CD14-positive monocyte (primary cell): Measurements from ENCODE around the gene SDCBP2. TPM values are rescaled to one million over a fixed set of nuclear protein-coding genes. Genes with fewer than 3 reads are reported as not detected.
A peak's percentile ranks its signal among the peaks of the same experiment; 100 is the strongest.

Experiments used
- DNase-seq, 3 donors: peaks; one replicate each; pipeline ENCODE4 v3.0.0-alpha.2; 2011 to 2022
- H2AFZ ChIP-seq: 2 replicates; pipeline ENCODE4 v1.6.0; 2012; ENCODE audit warnings: mild to moderate bottlenecking, low read depth, low read length, inconsistent platforms; ENCODE audit not compliant: insufficient read depth, poor library complexity, severe bottlenecking
- H3K27ac ChIP-seq, 2 donors: 1 replicate in 1 of 2; 2 replicates in 1 of 2; pipeline ENCODE4 v1.5.1; 2012 to 2013; ENCODE audit warnings: low read length in 2 of 2, control low read depth in 1 of 2, inconsistent platforms in 1 of 2, low read depth in 1 of 2, mild to moderate bottlenecking in 1 of 2
- H3K27me3 ChIP-seq, 2 donors: one replicate each; pipeline versions ENCODE4 v1.6.0 to v1.6.1; 2011 to 2013; ENCODE audit warnings: low read length in 2 of 2; ENCODE audit not compliant: control insufficient read depth in 2 of 2, insufficient read depth in 2 of 2
- H3K36me3 ChIP-seq, 2 donors: replicated peaks in 1 of 2; 1 replicate in 1 of 2; 2 replicates in 1 of 2; pipeline versions ENCODE4 v1.5.1 to v1.6.1; 2012 to 2013; ENCODE audit warnings: low read length in 2 of 2, control low read depth in 1 of 2, inconsistent platforms in 1 of 2, mild to moderate bottlenecking in 1 of 2; ENCODE audit not compliant: insufficient read depth in 2 of 2, control insufficient read depth in 1 of 2
- H3K4me1 ChIP-seq, 2 donors: 1 replicate in 1 of 2; 2 replicates in 1 of 2; pipeline versions ENCODE4 v1.5.1 to v1.6.1; 2012 to 2013; ENCODE audit warnings: low read length in 2 of 2, control low read depth in 1 of 2, inconsistent platforms in 1 of 2, mild to moderate bottlenecking in 1 of 2, moderate library complexity in 1 of 2; ENCODE audit not compliant: insufficient read depth in 2 of 2, control insufficient read depth in 1 of 2
- H3K4me2 ChIP-seq: replicated peaks from 2 replicates; pipeline ENCODE3; 2012; ENCODE audit warnings: low read length, moderate library complexity, mild to moderate bottlenecking; ENCODE audit not compliant: poor library complexity, severe bottlenecking; ENCODE audit errors: extremely low read depth
- H3K4me3 ChIP-seq, 3 experiments: fragments of 200-600 bp in 1 of 3; sonication (generic) in 1 of 3; replicated peaks in 1 of 3; 1 replicate in 2 of 3; 2 replicates in 1 of 3; pipeline ENCODE4 v1.5.1; 2011 to 2013; ENCODE audit warnings: low read length in 3 of 3, mild to moderate bottlenecking in 3 of 3, control low read depth in 2 of 3, low read depth in 2 of 3, inconsistent platforms in 1 of 3, moderate library complexity in 1 of 3
- H3K79me2 ChIP-seq: 2 replicates; pipeline ENCODE4 v1.6.0; 2012; ENCODE audit warnings: mild to moderate bottlenecking, control low read depth, inconsistent platforms, low read length, moderate library complexity; ENCODE audit not compliant: insufficient read depth
- H3K9ac ChIP-seq: 2 replicates; pipeline ENCODE4 v1.6.0; 2017; ENCODE audit warnings: low read length, mild to moderate bottlenecking; ENCODE audit not compliant: insufficient read depth, poor library complexity, severe bottlenecking
- H3K9me3 ChIP-seq, 2 donors: replicated peaks in 1 of 2; 1 replicate in 1 of 2; 2 replicates in 1 of 2; pipeline versions ENCODE4 v1.5.1 to v1.6.1; 2012 to 2013; ENCODE audit warnings: low read length in 2 of 2, control low read depth in 1 of 2; ENCODE audit not compliant: control insufficient read depth in 1 of 2, insufficient read depth in 1 of 2
- H4K20me1 ChIP-seq: 2 replicates; pipeline ENCODE4 v1.6.0; 2012; ENCODE audit warnings: mild to moderate bottlenecking, low read length, control low read depth, moderate library complexity; ENCODE audit not compliant: insufficient read depth
- H3K27ac Mint-ChIP-seq, 7 donors: one replicate each; pipeline ENCODE4 v1.8.0; 2020; ENCODE audit warnings: mild to moderate bottlenecking in 7 of 7, mixed read lengths in 7 of 7, moderate library complexity in 6 of 7, inconsistent platforms in 2 of 7
- H3K27me3 Mint-ChIP-seq, 3 donors: one replicate each; pipeline ENCODE4 v1.8.0; 2021 to 2022; ENCODE audit warnings: low read depth in 3 of 3, mild to moderate bottlenecking in 3 of 3, mixed read lengths in 3 of 3, moderate library complexity in 3 of 3, inconsistent platforms in 1 of 3
- H3K36me3 Mint-ChIP-seq, 2 donors: one replicate each; pipeline ENCODE4 v1.8.0; 2020; ENCODE audit warnings: mixed read lengths in 2 of 2, inconsistent platforms in 1 of 2, mild to moderate bottlenecking in 1 of 2
- H3K4me1 Mint-ChIP-seq: one replicate; pipeline ENCODE4 v1.8.0; 2020; ENCODE audit warnings: mild to moderate bottlenecking, mixed read lengths
- H3K4me3 Mint-ChIP-seq, 2 donors: one replicate each; pipeline ENCODE4 v1.8.0; 2020; ENCODE audit warnings: mild to moderate bottlenecking in 2 of 2, mixed read lengths in 2 of 2, moderate library complexity in 1 of 2
- H3K9me3 Mint-ChIP-seq, 7 donors: one replicate each; pipeline ENCODE4 v1.8.0; 2020 to 2022; ENCODE audit warnings: mixed read lengths in 7 of 7, mild to moderate bottlenecking in 6 of 7, moderate library complexity in 6 of 7, inconsistent platforms in 2 of 7
- CTCF ChIP-seq: fragments of 200-600 bp; IDR thresholded peaks from one replicate; pipeline ENCODE4 v1.8.0; 2022; ENCODE audit warnings: antibody characterized with exemption, mild to moderate bottlenecking
- WGBS: methylation state at CpG from one replicate; pipeline ENCODE4 v1.1.5; 2013; ENCODE audit warnings: missing lambda C conversion rate; ENCODE audit not compliant: insufficient coverage; 5-methylcytosine and 5-hydroxymethylcytosine counted together
- intact Hi-C, 2 donors: fragments of 100-400 bp; cut with micrococcal nuclease; formaldehyde crosslinking; loops; one replicate each; pipeline versions ENCODE4 v1.15.0 to v1.15.1; 2023
- polyA plus RNA-seq, 3 donors: library from polyadenylated mRNA; depleted of rRNA in 1 of 3; unstranded in 2 of 3; stranded (reverse) in 1 of 3; fragments of 300-500 nt in 2 of 3; fragments of >200 nt in 1 of 3; fragmentation: Illumina TruSeq in 2 of 3; gene quantifications; 1 replicate in 2 of 3; 2 replicates in 1 of 3; pipeline ENCODE4 v1.2.3, GENCODE V29; 2012 to 2021

SDCBP2 gene
- polyA plus RNA-seq, 3 donors = 0.69 to 1.0 (median 0.71) TPM

- Mint-ChIP-seq H3K36me3 (peaks cover 8 to 10% of the 10 kb centered on the region in 2 donors), H3K4me1 (peaks cover 35% of the 10 kb centered on the region)
- TF ChIP-seq CTCF = no peak
Measured at GRCh38 chr20:1325173-1326030, 3.5 kb downstream of the SDCBP2 start.

GRCh38 chr20:1324598-1325172 lies 4.3 kb downstream of the SDCBP2 start:
- H3K4me3 Mint-ChIP-seq = no peak overlapping the region
- peak; percentile 58 to 84 (median 83) for DNase-seq
- H3K4me2 ChIP-seq = peak overlapping the region; percentile 81
- peak overlapping the region in 2 of 3 experiments; percentile 75 to 85 for H3K4me3 ChIP-seq
- H3K9me3 Mint-ChIP-seq = no peaks in the 10 kb centered on the region
- no peaks in the 10 kb centered on the region for H3K36me3 ChIP-seq
- H2AFZ ChIP-seq = no peak overlapping the region
- H3K79me2 ChIP-seq = peaks cover 33% of the 10 kb centered on the region
- H3K36me3 Mint-ChIP-seq = peaks cover 3 to 4% of the 10 kb centered on the region in 2 donors
- H3K9ac ChIP-seq = peak overlapping the region; percentile 98
- intact Hi-C loops = loop anchor here (2.0 to 5.0 kb wide), 2 partner anchors 53 to 112 kb away; no protein-coding TSS in a partner anchor
- TF ChIP-seq CTCF = no peak
- H3K27me3 ChIP-seq = no peaks in the 10 kb centered on the region
- peaks cover 16 to 30% of the 10 kb centered on the region in 2 donors for H3K4me1 ChIP-seq
- WGBS = 0% methylated on average over 7 of the region's 15 CpGs
- H3K4me1 Mint-ChIP-seq = peaks cover 34% of the 10 kb centered on the region
- no peaks in the 10 kb centered on the region for H4K20me1 ChIP-seq
- peaks cover 0 to 3% (median 0%) of the 10 kb centered on the region in 3 donors for H3K27me3 Mint-ChIP-seq
- no peak overlapping the region for H3K27ac Mint-ChIP-seq
- no peaks in the 10 kb centered on the region for H3K9me3 ChIP-seq
- H3K27ac ChIP-seq = peak overlapping the region; percentile 92 to 99

More at GRCh38 chr20:1325173-1326030, 3.5 kb downstream of the SDCBP2 start:
- Histone ChIP-seq H3K4me3 (peak overlapping the region; percentile 66 to 85 (median 75)), H3K9ac (peak overlapping the region; percentile 98), H4K20me1 (peaks cover under 1% of the 10 kb centered on the region), H3K79me2 (peaks cover 40% of the 10 kb centered on the region), H2AFZ (no peak overlapping the region), H3K27ac (peak overlapping the region; percentile 92 to 99), H3K36me3 (no peaks in the 10 kb centered on the region), H3K4me1 (peaks cover 16 to 30% of the 10 kb centered on the region in 2 donors), H3K27me3 (no peaks in the 10 kb centered on the region), H3K4me2 (peak overlapping the region; percentile 81), H3K9me3 (no peaks in the 10 kb centered on the region)
- intact Hi-C loops = loop anchor here (2.0 to 5.0 kb wide), 2 partner anchors 52 to 111 kb away; no protein-coding TSS in a partner anchor
- Mint-ChIP-seq H3K9me3 (no peaks in the 10 kb centered on the region), H3K27me3 (peaks cover 0 to 3% (median 0%) of the 10 kb centered on the region in 3 donors), H3K4me3 (no peak overlapping the region), H3K27ac (no peak overlapping the region)
- DNase-seq = peak; percentile 98 to 99 (median 99)
- WGBS = under 1% methylated on average over 39 of the region's 56 CpGs
